Measurements from ENCODE around the gene PACS2. TPM values are rescaled to one million over a fixed set of nuclear protein-coding genes. Genes with fewer than 3 reads are reported as not detected.

The PACS2 gene
- total and polyA plus RNA-seq, 2 experiments from 2014 or later: 41.1 to 54.5 TPM

GRCh38 chr14:105427412-105427811 is 112.9 kb downstream of the PACS2 start:
- WGBS (ENCODE audit: low lambda C conversion rate, missing lambda C conversion rate): 96% methylated on average over 10 of the region's 10 CpGs
- Histone ChIP-seq H3K4me2 (no peak overlapping the region), H3K79me2 (peaks cover 86% of the 10 kb centered on the region)

GRCh38 chr14:105427936-105428485 is 113.5 kb downstream of the PACS2 start:
- TF ChIP-seq, protein P1, sequence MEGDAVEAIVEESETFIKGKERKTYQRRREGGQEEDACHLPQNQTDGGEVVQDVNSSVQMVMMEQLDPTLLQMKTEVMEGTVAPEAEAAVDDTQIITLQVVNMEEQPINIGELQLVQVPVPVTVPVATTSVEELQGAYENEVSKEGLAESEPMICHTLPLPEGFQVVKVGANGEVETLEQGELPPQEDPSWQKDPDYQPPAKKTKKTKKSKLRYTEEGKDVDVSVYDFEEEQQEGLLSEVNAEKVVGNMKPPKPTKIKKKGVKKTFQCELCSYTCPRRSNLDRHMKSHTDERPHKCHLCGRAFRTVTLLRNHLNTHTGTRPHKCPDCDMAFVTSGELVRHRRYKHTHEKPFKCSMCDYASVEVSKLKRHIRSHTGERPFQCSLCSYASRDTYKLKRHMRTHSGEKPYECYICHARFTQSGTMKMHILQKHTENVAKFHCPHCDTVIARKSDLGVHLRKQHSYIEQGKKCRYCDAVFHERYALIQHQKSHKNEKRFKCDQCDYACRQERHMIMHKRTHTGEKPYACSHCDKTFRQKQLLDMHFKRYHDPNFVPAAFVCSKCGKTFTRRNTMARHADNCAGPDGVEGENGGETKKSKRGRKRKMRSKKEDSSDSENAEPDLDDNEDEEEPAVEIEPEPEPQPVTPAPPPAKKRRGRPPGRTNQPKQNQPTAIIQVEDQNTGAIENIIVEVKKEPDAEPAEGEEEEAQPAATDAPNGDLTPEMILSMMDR (IDR thresholded peaks at IDR 0.05; ENCODE audit: poor library complexity): no peak
- TF ChIP-seq EZH2 (IDR thresholded peaks at IDR 0.05; ENCODE audit: borderline replicate concordance): no peak
- no peak for TF ChIP-seq EZH2phosphoT487 (IDR thresholded peaks at IDR 0.05; ENCODE audit: low read depth, severe bottlenecking, unreplicated experiment)
- Histone ChIP-seq H3K27ac (no peak overlapping the region), H2AFZ (no peak overlapping the region), H3K27me3 (no peaks in the 10 kb centered on the region), H4K20me1 (ENCODE audit: insufficient read depth, poor library complexity, severe bottlenecking) (peaks cover 12% of the 10 kb centered on the region), H3K4me2 (no peak overlapping the region), H3K4me3 (no peak overlapping the region), H3K36me3 (replicated peaks; ENCODE audit: insufficient read depth, low read depth) (no peaks in the 10 kb centered on the region), H3K79me2 (peaks cover 86% of the 10 kb centered on the region), H3K9me2 (replicated peaks; ENCODE audit: insufficient read depth) (no peaks in the 10 kb centered on the region), H3K9me3 (ENCODE audit: low read depth) (no peaks in the 10 kb centered on the region), H3K4me1 (ENCODE audit: insufficient read depth) (peaks cover 4% of the 10 kb centered on the region)
- WGBS (ENCODE audit: low lambda C conversion rate, missing lambda C conversion rate): 93% methylated on average over 9 of the region's 9 CpGs
- DNase-seq (ENCODE audit: low spot score): no peak

More at GRCh38 chr14:105427412-105427811, 112.9 kb downstream of the PACS2 start:
- Histone ChIP-seq H3K9me3 (ENCODE audit: low read depth) (no peaks in the 10 kb centered on the region), H4K20me1 (ENCODE audit: insufficient read depth, poor library complexity, severe bottlenecking) (peaks cover 18% of the 10 kb centered on the region), H3K36me3 (replicated peaks; ENCODE audit: insufficient read depth, low read depth) (no peaks in the 10 kb centered on the region), H2AFZ (no peak overlapping the region), H3K4me3 (no peak overlapping the region), H3K4me1 (ENCODE audit: insufficient read depth) (peaks cover 4% of the 10 kb centered on the region), H3K9me2 (replicated peaks; ENCODE audit: insufficient read depth) (no peaks in the 10 kb centered on the region), H3K27me3 (no peaks in the 10 kb centered on the region), H3K27ac (no peak overlapping the region)
- TF ChIP-seq EZH2 (IDR thresholded peaks at IDR 0.05; ENCODE audit: borderline replicate concordance) (no peak), EZH2phosphoT487 (IDR thresholded peaks at IDR 0.05; ENCODE audit: low read depth, severe bottlenecking, unreplicated experiment) (no peak)
- TF ChIP-seq, protein P1 (IDR thresholded peaks at IDR 0.05; ENCODE audit: poor library complexity): no peak
- no peak for DNase-seq (ENCODE audit: low spot score)

DNA sequence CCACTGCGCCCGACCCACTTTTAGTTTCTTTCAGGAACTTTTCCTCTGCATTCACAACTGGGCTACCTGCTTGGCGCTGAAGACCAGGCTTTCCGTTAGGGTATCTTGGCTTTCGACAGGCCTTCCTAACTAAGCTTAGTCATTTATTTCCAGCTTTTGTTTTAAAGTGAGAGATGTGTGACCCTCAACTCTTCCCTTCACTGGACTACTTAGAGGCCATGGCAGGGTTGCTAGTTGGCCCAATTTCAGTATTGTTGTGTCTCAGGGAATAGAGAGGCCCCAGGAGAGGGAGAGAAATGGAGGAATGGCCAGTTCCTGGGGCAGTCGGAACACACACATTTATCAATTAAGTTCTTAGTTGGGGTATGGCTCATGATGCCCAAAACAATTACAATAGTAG is 115.5 kb downstream of the PACS2 start:
- H3K36me3 ChIP-seq (replicated peaks; ENCODE audit: insufficient read depth, low read depth): no peaks in the 10 kb centered on the region
- H4K20me1 ChIP-seq (ENCODE audit: insufficient read depth, poor library complexity, severe bottlenecking): peaks cover 8% of the 10 kb centered on the region
- DNase-seq (ENCODE audit: low spot score): no peak
- no peaks in the 10 kb centered on the region for H3K27me3 ChIP-seq
- TF ChIP-seq, protein P1 (IDR thresholded peaks at IDR 0.05; ENCODE audit: poor library complexity): no peak
- no peak for TF ChIP-seq EZH2phosphoT487 (IDR thresholded peaks at IDR 0.05; ENCODE audit: low read depth, severe bottlenecking, unreplicated experiment)
- TF ChIP-seq EZH2 (IDR thresholded peaks at IDR 0.05; ENCODE audit: borderline replicate concordance): no peak
- H2AFZ ChIP-seq: no peak overlapping the region
- H3K4me1 ChIP-seq (ENCODE audit: insufficient read depth): peaks cover 4% of the 10 kb centered on the region
- peaks cover 88% of the 10 kb centered on the region for H3K79me2 ChIP-seq
- H3K9me2 ChIP-seq (replicated peaks; ENCODE audit: insufficient read depth): no peaks in the 10 kb centered on the region
- no peak overlapping the region for H3K4me3 ChIP-seq
- H3K9me3 ChIP-seq (ENCODE audit: low read depth): no peaks in the 10 kb centered on the region
- H3K27ac ChIP-seq: no peak overlapping the region
- no peak overlapping the region for H3K4me2 ChIP-seq
- WGBS (ENCODE audit: low lambda C conversion rate, missing lambda C conversion rate): 100% methylated on average over 6 of the region's 6 CpGs
